Hepatocyte (in vitro differentiated cells): Measurements from ENCODE around the gene TRIP10.

Source experiments
- CTCF ChIP-seq: fragments of 200-600 bp; sonication (generic); IDR thresholded peaks from 2 replicates; pipeline ENCODE4 v1.5.1; 2016; ENCODE audit warnings: antibody characterized with exemption, mild to moderate bottlenecking; ENCODE audit not compliant: poor library complexity
- EZH2 ChIP-seq: fragments of 200-600 bp; sonication (generic); IDR thresholded peaks from 2 replicates; pipeline ENCODE4 v1.6.1; 2016; ENCODE audit warnings: antibody characterized with exemption, mild to moderate bottlenecking, borderline replicate concordance
- EZH2phosphoT487 ChIP-seq: fragments of 200-600 bp; sonication (generic); IDR thresholded peaks from one replicate; pipeline ENCODE4 v1.6.1; 2018; ENCODE audit warnings: antibody characterized with exemption, mild to moderate bottlenecking, low read depth, moderate library complexity; ENCODE audit not compliant: unreplicated experiment, severe bottlenecking

GRCh38 chr19:6721138-6721474 is 18.4 kb upstream of the TRIP10 start:
- no peak for TF ChIP-seq EZH2
- no peak for TF ChIP-seq CTCF
- no peak for TF ChIP-seq EZH2phosphoT487
